ENCODE data around the gene RAB26. TPM values are rescaled to one million over a fixed set of nuclear protein-coding genes. Genes with fewer than 3 reads are reported as not detected.
A peak's percentile ranks its signal among the peaks of the same experiment; 100 is the strongest.

Gene RAB26
- total RNA-seq, 1 donor from 2014 or later = not detected

GRCh38 chr16:2151188-2152091 lies 3.0 kb downstream of the RAB26 start:
- Histone ChIP-seq H3K27ac (ENCODE audit: low read depth, low read length) (no peak overlapping the region), H3K27me3 (ENCODE audit: control insufficient read depth in 3 of 3, insufficient read depth in 3 of 3, low read length in 3 of 3) (no peaks in the 10 kb centered on the region), H3K9me3 (ENCODE audit: control insufficient read depth in 3 of 3, low read length in 3 of 3) (no peaks in the 10 kb centered on the region), H3K4me3 (ENCODE audit: low read length in 3 of 3) (no peak overlapping the region), H3K9ac (ENCODE audit: low read depth in 1 of 3, low read length in 3 of 3) (peak overlapping the region; percentile 7 to 98 (median 53)), H3K4me1 (ENCODE audit: control insufficient read depth in 3 of 3, insufficient read depth in 3 of 3, low read length in 3 of 3) (peaks cover 65 to 84% (median 81%) of the 10 kb centered on the region in 3 donors), H3K36me3 (ENCODE audit: control insufficient read depth in 3 of 3, insufficient read depth in 3 of 3, low read length in 3 of 3) (peaks cover 4 to 10% (median 9%) of the 10 kb centered on the region in 3 donors)

DNA sequence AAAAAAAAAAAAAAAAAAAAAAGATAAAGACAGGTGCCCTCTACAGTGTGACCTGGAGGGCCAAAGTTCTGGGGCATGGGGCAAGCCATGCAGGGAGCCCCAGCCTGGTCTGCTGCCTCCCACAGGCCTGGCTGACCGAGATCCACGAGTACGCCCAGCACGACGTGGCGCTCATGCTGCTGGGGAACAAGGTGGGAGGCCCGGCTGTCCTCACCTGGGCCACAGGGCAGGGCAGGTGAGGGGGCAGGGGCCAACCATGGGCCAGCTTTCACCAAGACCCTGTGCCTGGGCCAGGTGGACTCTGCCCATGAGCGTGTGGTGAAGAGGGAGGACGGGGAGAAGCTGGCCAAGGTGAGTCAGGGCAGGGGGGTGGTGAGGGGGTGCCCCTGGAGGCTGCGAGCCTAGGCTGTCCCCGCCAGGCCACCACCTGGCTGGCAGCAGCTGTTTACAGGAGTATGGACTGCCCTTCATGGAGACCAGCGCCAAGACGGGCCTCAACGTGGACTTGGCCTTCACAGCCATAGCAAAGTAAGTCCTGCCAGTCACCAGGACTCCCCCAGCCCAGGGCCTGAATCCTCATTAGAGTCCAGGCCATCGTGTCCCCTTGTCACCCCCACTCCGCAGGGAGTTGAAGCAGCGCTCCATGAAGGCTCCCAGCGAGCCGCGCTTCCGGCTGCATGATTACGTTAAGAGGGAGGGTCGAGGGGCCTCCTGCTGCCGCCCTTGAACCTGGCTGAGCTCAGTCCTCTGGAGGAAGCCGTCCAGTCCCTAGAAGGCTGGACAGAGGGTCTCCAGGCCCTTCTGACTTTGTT lies 4.5 kb downstream of the RAB26 start:
- Histone ChIP-seq H3K9me3 (ENCODE audit: control insufficient read depth in 3 of 3, low read length in 3 of 3) (no peaks in the 10 kb centered on the region), H3K27me3 (ENCODE audit: control insufficient read depth in 3 of 3, insufficient read depth in 3 of 3, low read length in 3 of 3) (no peaks in the 10 kb centered on the region), H3K4me3 (ENCODE audit: low read length in 3 of 3) (peak overlapping the region; percentile 94 to 98 (median 97)), H3K4me1 (ENCODE audit: control insufficient read depth in 3 of 3, insufficient read depth in 3 of 3, low read length in 3 of 3) (peaks cover 72 to 90% (median 87%) of the 10 kb centered on the region in 3 donors), H3K27ac (ENCODE audit: low read depth, low read length) (peak overlapping the region; percentile 80), H3K9ac (ENCODE audit: low read depth in 1 of 3, low read length in 3 of 3) (peak overlapping the region; percentile 78 to 98 (median 98)), H3K36me3 (ENCODE audit: control insufficient read depth in 3 of 3, insufficient read depth in 3 of 3, low read length in 3 of 3) (peaks cover 4 to 10% (median 9%) of the 10 kb centered on the region in 3 donors)

- Histone ChIP-seq H3K36me3 (ENCODE audit: control insufficient read depth in 3 of 3, insufficient read depth in 3 of 3, low read length in 3 of 3) (peaks cover 4 to 10% (median 9%) of the 10 kb centered on the region in 3 donors), H3K9me3 (ENCODE audit: control insufficient read depth in 3 of 3, low read length in 3 of 3) (no peaks in the 10 kb centered on the region), H3K9ac (ENCODE audit: low read depth in 1 of 3, low read length in 3 of 3) (peak overlapping the region; percentile 92 to 98 (median 98)), H3K27me3 (ENCODE audit: control insufficient read depth in 3 of 3, insufficient read depth in 3 of 3, low read length in 3 of 3) (no peaks in the 10 kb centered on the region), H3K4me3 (ENCODE audit: low read length in 3 of 3) (peak overlapping the region; percentile 94 to 98 (median 97)), H3K4me1 (ENCODE audit: control insufficient read depth in 3 of 3, insufficient read depth in 3 of 3, low read length in 3 of 3) (peaks cover 77 to 90% (median 85%) of the 10 kb centered on the region in 3 donors), H3K27ac (ENCODE audit: low read depth, low read length) (peak overlapping the region; percentile 80)
Measured at GRCh38 chr16:2154533-2155090, 6.2 kb downstream of the RAB26 start.

DNA sequence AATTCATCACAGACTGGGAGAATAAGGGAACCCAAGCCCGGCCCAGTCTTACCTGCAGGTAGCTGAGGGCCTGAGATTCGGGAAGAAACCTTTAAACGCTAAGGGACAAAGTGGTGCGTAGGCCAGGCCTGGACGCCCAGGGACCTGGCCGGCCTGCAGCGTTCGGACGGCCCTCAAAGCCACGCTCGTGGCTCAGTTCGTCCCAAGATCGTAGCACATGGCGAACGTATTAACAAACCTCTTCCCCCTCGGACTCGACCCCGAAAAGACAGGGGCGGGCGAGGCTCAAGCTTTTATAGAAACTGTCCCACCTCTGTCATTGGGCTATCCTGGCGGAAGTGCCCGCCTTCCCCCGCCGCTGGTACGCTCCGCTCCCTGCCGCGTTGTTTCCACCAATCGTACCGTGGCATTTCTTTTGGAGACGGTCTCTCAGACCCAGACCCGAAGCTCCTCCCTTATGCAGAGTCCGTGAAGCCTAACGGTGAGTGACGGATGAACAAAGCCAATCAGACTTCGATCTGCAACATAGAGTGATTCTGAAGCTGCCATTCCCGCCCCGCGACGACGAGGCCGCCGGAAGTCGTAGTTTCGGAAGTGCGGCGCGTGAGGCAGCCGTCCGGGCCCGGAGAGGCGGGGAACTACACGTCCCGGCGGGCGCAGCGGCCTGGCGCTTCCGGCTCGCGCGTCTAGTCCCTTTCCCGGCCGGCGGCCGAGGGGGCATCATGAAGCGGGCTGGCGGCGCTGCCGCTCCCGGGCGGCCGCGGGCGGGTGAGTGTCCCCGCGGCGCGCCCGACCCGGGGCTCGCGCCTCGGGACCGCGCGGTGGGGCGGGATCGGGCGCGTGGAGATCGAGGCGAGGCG lies 6.9 kb downstream of the RAB26 start, which contains the start of gene TRAF7:
TSS of gene TRAF7 (plus strand) at position 692 of the 860 bp plus-strand sequence. CDS start 8,139 bp downstream, outside the sequence.
- peak within 1 kb of the TSS; percentile 92 to 98 (median 98) for H3K9ac ChIP-seq (ENCODE audit: low read depth in 1 of 3, low read length in 3 of 3)
- peak within 1 kb of the TSS; percentile 80 for H3K27ac ChIP-seq (ENCODE audit: low read depth, low read length)
- H3K36me3 ChIP-seq (ENCODE audit: control insufficient read depth in 3 of 3, insufficient read depth in 3 of 3, low read length in 3 of 3) = peaks cover 4 to 10% (median 9%) of the 10 kb centered on the region in 3 donors
- peaks cover 78 to 89% (median 82%) of the 10 kb centered on the region in 3 donors for H3K4me1 ChIP-seq (ENCODE audit: control insufficient read depth in 3 of 3, insufficient read depth in 3 of 3, low read length in 3 of 3)
- H3K4me3 ChIP-seq (ENCODE audit: low read length in 3 of 3) = peak within 1 kb of the TSS; percentile 94 to 98 (median 97)
- no peaks in the 10 kb centered on the region for H3K27me3 ChIP-seq (ENCODE audit: control insufficient read depth in 3 of 3, insufficient read depth in 3 of 3, low read length in 3 of 3)
- H3K9me3 ChIP-seq (ENCODE audit: control insufficient read depth in 3 of 3, low read length in 3 of 3) = no peaks in the 10 kb centered on the region

GRCh38 chr16:2155977-2156848 lies 7.8 kb downstream of the RAB26 start:
- peak overlapping the region; percentile 79 to 88 (median 84) for H3K4me3 ChIP-seq (ENCODE audit: low read length in 3 of 3)
- peaks cover 70 to 81% (median 73%) of the 10 kb centered on the region in 3 donors for H3K4me1 ChIP-seq (ENCODE audit: control insufficient read depth in 3 of 3, insufficient read depth in 3 of 3, low read length in 3 of 3)
- peak overlapping the region; percentile 77 to 86 (median 83) for H3K9ac ChIP-seq (ENCODE audit: low read depth in 1 of 3, low read length in 3 of 3)
- peaks cover 4 to 10% (median 9%) of the 10 kb centered on the region in 3 donors for H3K36me3 ChIP-seq (ENCODE audit: control insufficient read depth in 3 of 3, insufficient read depth in 3 of 3, low read length in 3 of 3)
- H3K27me3 ChIP-seq (ENCODE audit: control insufficient read depth in 3 of 3, insufficient read depth in 3 of 3, low read length in 3 of 3) = no peaks in the 10 kb centered on the region
- peak overlapping the region; percentile 69 for H3K27ac ChIP-seq (ENCODE audit: low read depth, low read length)
- no peaks in the 10 kb centered on the region for H3K9me3 ChIP-seq (ENCODE audit: control insufficient read depth in 3 of 3, low read length in 3 of 3)

GRCh38 chr16:2156849-2157224 lies 8.4 kb downstream of the RAB26 start:
- H3K4me1 ChIP-seq (ENCODE audit: control insufficient read depth in 3 of 3, insufficient read depth in 3 of 3, low read length in 3 of 3) = peaks cover 69 to 81% (median 73%) of the 10 kb centered on the region in 3 donors
- peak overlapping the region; percentile 10 to 88 (median 84) for H3K4me3 ChIP-seq (ENCODE audit: low read length in 3 of 3)
- no peaks in the 10 kb centered on the region for H3K27me3 ChIP-seq (ENCODE audit: control insufficient read depth in 3 of 3, insufficient read depth in 3 of 3, low read length in 3 of 3)
- H3K36me3 ChIP-seq (ENCODE audit: control insufficient read depth in 3 of 3, insufficient read depth in 3 of 3, low read length in 3 of 3) = peaks cover 0 to 5% (median 5%) of the 10 kb centered on the region in 3 donors
- peak overlapping the region; percentile 33 to 86 (median 83) for H3K9ac ChIP-seq (ENCODE audit: low read depth in 1 of 3, low read length in 3 of 3)
- H3K9me3 ChIP-seq (ENCODE audit: control insufficient read depth in 3 of 3, low read length in 3 of 3) = no peaks in the 10 kb centered on the region
- H3K27ac ChIP-seq (ENCODE audit: low read depth, low read length) = peak overlapping the region; percentile 68

DNA sequence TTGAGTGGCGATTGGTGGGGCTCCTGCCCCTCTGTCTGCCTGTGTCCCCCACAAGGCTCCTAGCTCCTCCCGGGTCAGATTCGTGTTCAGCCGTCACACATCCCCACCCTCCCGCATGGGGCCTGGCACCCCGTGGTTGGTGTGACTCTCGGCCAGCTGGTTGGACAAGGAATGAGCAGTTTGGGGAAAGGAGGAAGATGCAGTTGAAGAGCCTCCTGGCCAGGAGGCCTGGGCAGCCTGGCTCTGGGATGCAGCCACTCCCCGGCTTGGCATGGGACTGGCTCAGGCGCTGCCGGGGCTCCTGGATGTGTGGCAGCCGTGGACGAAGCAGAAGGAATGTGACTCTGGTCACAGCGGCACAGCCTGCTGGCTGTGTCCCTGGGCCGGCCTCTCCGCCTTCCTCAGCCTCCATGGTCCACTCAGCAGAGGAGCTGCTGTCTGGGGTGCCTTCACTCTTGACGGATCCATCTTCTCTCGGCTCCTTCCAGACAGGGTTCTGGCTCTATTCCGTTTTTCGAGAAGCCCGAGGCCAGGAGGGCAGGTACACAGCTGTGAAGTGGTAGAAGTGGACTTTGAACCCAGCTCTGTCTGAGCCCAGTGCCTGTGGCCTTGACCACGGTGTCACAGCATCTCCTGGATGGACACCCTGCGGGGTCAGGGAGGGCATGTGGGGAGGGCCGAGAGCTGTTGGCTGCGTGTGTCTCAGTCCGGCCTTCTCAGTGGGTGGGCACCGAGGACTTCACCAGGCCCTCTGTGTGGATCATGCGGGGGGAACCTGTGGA lies 9.2 kb downstream of the RAB26 start:
- Histone ChIP-seq H3K27ac (ENCODE audit: low read depth, low read length) (peak overlapping the region; percentile 68), H3K9me3 (ENCODE audit: control insufficient read depth in 3 of 3, low read length in 3 of 3) (no peaks in the 10 kb centered on the region), H3K27me3 (ENCODE audit: control insufficient read depth in 3 of 3, insufficient read depth in 3 of 3, low read length in 3 of 3) (no peaks in the 10 kb centered on the region), H3K9ac (ENCODE audit: low read depth in 1 of 3, low read length in 3 of 3) (peak overlapping the region in 2 of 3 donors; percentile 33 to 83), H3K4me3 (ENCODE audit: low read length in 3 of 3) (no peak overlapping the region), H3K4me1 (ENCODE audit: control insufficient read depth in 3 of 3, insufficient read depth in 3 of 3, low read length in 3 of 3) (peaks cover 62 to 75% (median 66%) of the 10 kb centered on the region in 3 donors), H3K36me3 (ENCODE audit: control insufficient read depth in 3 of 3, insufficient read depth in 3 of 3, low read length in 3 of 3) (peaks cover 0 to 5% (median 3%) of the 10 kb centered on the region in 3 donors)

GRCh38 chr16:2158262-2158638 lies 9.8 kb downstream of the RAB26 start:
- Histone ChIP-seq H3K27ac (ENCODE audit: low read depth, low read length) (peak overlapping the region; percentile 68), H3K9ac (ENCODE audit: low read depth in 1 of 3, low read length in 3 of 3) (peak overlapping the region in 2 of 3 donors; percentile 33 to 83), H3K4me3 (ENCODE audit: low read length in 3 of 3) (no peak overlapping the region), H3K9me3 (ENCODE audit: control insufficient read depth in 3 of 3, low read length in 3 of 3) (no peaks in the 10 kb centered on the region), H3K36me3 (ENCODE audit: control insufficient read depth in 3 of 3, insufficient read depth in 3 of 3, low read length in 3 of 3) (peaks cover 0 to 5% (median 0%) of the 10 kb centered on the region in 3 donors), H3K27me3 (ENCODE audit: control insufficient read depth in 3 of 3, insufficient read depth in 3 of 3, low read length in 3 of 3) (no peaks in the 10 kb centered on the region), H3K4me1 (ENCODE audit: control insufficient read depth in 3 of 3, insufficient read depth in 3 of 3, low read length in 3 of 3) (peaks cover 56 to 69% (median 60%) of the 10 kb centered on the region in 3 donors)

Data from skeletal muscle tissue (tissue), 4 donors.